HEK293 (cell line): ENCODE measurements around the gene PDLIM5.
A peak's percentile ranks its signal among the peaks of the same experiment; 100 is the strongest.

Source experiments
- CTCF ChIA-PET: fragments of 350-600 bp; formaldehyde crosslinking; extraction: SDS; loops from one replicate; lab custom pipeline; 2021; ENCODE audit warnings: antibody characterized with exemption; lab: Yijun Ruan, JAX
- POLR2A ChIA-PET: fragments of 300-600 bp; formaldehyde crosslinking; extraction: SDS; loops from one replicate; lab custom pipeline; 2020; ENCODE audit warnings: antibody characterized with exemption, inconsistent platforms; lab: Yijun Ruan, JAX
- H3K27ac ChIP-seq: fragments of 200-500 bp; sonication (Bioruptor generic); 2 replicates; pipeline ENCODE4 v1.5.1; 2014; ENCODE audit warnings: low read depth, low read length, control low read depth, inconsistent platforms; ENCODE audit errors: extremely low read depth
- H3K36me3 ChIP-seq, 2 experiments: fragments of 200-500 bp in 1 of 2; sonication (Bioruptor generic) in 1 of 2; 1 replicate in 1 of 2; 2 replicates in 1 of 2; pipeline ENCODE4 v1.5.1; 2014 to 2017; ENCODE audit warnings: inconsistent platforms in 2 of 2, low read length in 2 of 2; ENCODE audit not compliant: control insufficient read depth in 2 of 2, insufficient read depth in 1 of 2
- H3K4me1 ChIP-seq: fragments of 200-500 bp; sonication (Bioruptor generic); 2 replicates; pipeline ENCODE4 v1.5.1; 2014; ENCODE audit warnings: mild to moderate bottlenecking, low read length, inconsistent platforms; ENCODE audit not compliant: control insufficient read depth, insufficient read depth
- H3K4me3 ChIP-seq: 2 replicates; pipeline ENCODE4 v1.5.1; 2011; ENCODE audit warnings: low read depth, mild to moderate bottlenecking, control low read depth, low read length, moderate library complexity
- H3K9me3 ChIP-seq: fragments of 200-500 bp; sonication (Bioruptor generic); 2 replicates; pipeline ENCODE4 v1.5.1; 2014; ENCODE audit warnings: low read depth, low read length, inconsistent platforms; ENCODE audit not compliant: control insufficient read depth, insufficient read depth
- IKZF3 ChIP-seq: fragments of 450-650 bp; IDR thresholded peaks from 2 replicates; pipeline ENCODE4 v1.5.0; 2018; ENCODE audit warnings: missing biosample characterization, mild to moderate bottlenecking, missing genetic modification characterization, moderate library complexity
- KLF1 ChIP-seq: fragments of 450-650 bp; formaldehyde crosslinking; IDR thresholded peaks from 2 replicates; pipeline ENCODE4 v1.5.1; 2016; ENCODE audit warnings: missing biosample characterization, missing genetic modification characterization
- OSR2 ChIP-seq: fragments of 450-650 bp; formaldehyde crosslinking; IDR thresholded peaks from 2 replicates; pipeline ENCODE4 v1.5.1; 2016; ENCODE audit warnings: missing biosample characterization, missing genetic modification characterization
- PRDM6 ChIP-seq: fragments of 450-650 bp; formaldehyde crosslinking; IDR thresholded peaks from 2 replicates; pipeline ENCODE4 v1.5.1; 2017; ENCODE audit warnings: missing biosample characterization, missing genetic modification characterization
- SP3 ChIP-seq: fragments of 450-650 bp; formaldehyde crosslinking; IDR thresholded peaks from 2 replicates; pipeline ENCODE4 v1.5.1; 2016; ENCODE audit warnings: missing biosample characterization, missing genetic modification characterization
- TCF7L2 ChIP-seq: IDR thresholded peaks from 2 replicates; pipeline ENCODE4 v1.6.1; 2011; ENCODE audit warnings: low read depth, mild to moderate bottlenecking, inconsistent platforms, low read length, moderate library complexity, borderline replicate concordance
- ZBTB44 ChIP-seq: fragments of 450-650 bp; IDR thresholded peaks from 2 replicates; pipeline ENCODE4 v1.5.1; 2018; ENCODE audit warnings: missing biosample characterization, mild to moderate bottlenecking, missing genetic modification characterization
- ZFHX2 ChIP-seq: fragments of 450-650 bp; formaldehyde crosslinking; conservative IDR thresholded peaks from 2 replicates; pipeline ENCODE4 v1.5.1; 2016; ENCODE audit warnings: missing biosample characterization, missing genetic modification characterization
- ZFP37 ChIP-seq: fragments of 450-650 bp; formaldehyde crosslinking; IDR thresholded peaks from 2 replicates; pipeline ENCODE4 v1.5.1; 2016; ENCODE audit warnings: missing biosample characterization, missing genetic modification characterization
- ZNF121 ChIP-seq: fragments of 450-650 bp; formaldehyde crosslinking; IDR thresholded peaks from 2 replicates; pipeline ENCODE4 v1.5.1; 2016; ENCODE audit warnings: missing biosample characterization, missing genetic modification characterization
- ZNF132 ChIP-seq: fragments of 450-650 bp; formaldehyde crosslinking; IDR thresholded peaks from 2 replicates; pipeline ENCODE4 v1.5.1; 2017; ENCODE audit warnings: missing biosample characterization, missing genetic modification characterization, borderline replicate concordance
- ZNF138 ChIP-seq: fragments of 450-650 bp; formaldehyde crosslinking; IDR thresholded peaks from 2 replicates; pipeline ENCODE4 v1.5.1; 2016; ENCODE audit warnings: missing biosample characterization, missing genetic modification characterization, borderline replicate concordance
- ZNF18 ChIP-seq: fragments of 450-650 bp; formaldehyde crosslinking; IDR thresholded peaks from 2 replicates; pipeline ENCODE4 v1.5.1; 2016; ENCODE audit warnings: missing biosample characterization, missing genetic modification characterization
- ZNF202 ChIP-seq: fragments of 450-650 bp; formaldehyde crosslinking; IDR thresholded peaks from 2 replicates; pipeline ENCODE4 v1.5.1; 2016; ENCODE audit warnings: missing biosample characterization, missing genetic modification characterization, borderline replicate concordance
- ZNF302 ChIP-seq: fragments of 450-650 bp; formaldehyde crosslinking; IDR thresholded peaks from 2 replicates; pipeline ENCODE4 v1.5.1; 2016; ENCODE audit warnings: missing biosample characterization, missing genetic modification characterization, low read depth
- ZNF426 ChIP-seq: fragments of 450-650 bp; formaldehyde crosslinking; IDR thresholded peaks from 2 replicates; pipeline ENCODE4 v1.5.1; 2017; ENCODE audit warnings: missing biosample characterization, missing genetic modification characterization, mild to moderate bottlenecking, inconsistent platforms, moderate library complexity
- ZNF518A ChIP-seq: fragments of 450-650 bp; formaldehyde crosslinking; conservative IDR thresholded peaks from 2 replicates; pipeline ENCODE4 v1.5.1; 2016; ENCODE audit warnings: low read depth, missing biosample characterization, missing genetic modification characterization
- ZNF776 ChIP-seq: fragments of 450-650 bp; formaldehyde crosslinking; IDR thresholded peaks from 2 replicates; pipeline ENCODE4 v1.5.0; 2017; ENCODE audit warnings: missing biosample characterization, missing genetic modification characterization, borderline replicate concordance

PDLIM5 gene

GRCh38 chr4:94519019-94519418, 67.3 kb downstream of the PDLIM5 start (continued):
- TF ChIP-seq ZNF518A (tag by site-specific recombination), result no peak
- TF ChIP-seq ZNF121 (tag by site-specific recombination), result no peak
- no peak for TF ChIP-seq ZNF426 (tag by site-specific recombination)
- TF ChIP-seq, all 188 proteins: peak for 0

GRCh38 chr4:94519925-94520789, 68.4 kb downstream of the PDLIM5 start:
- Histone ChIP-seq H3K4me1 (peaks cover 4% of the 10 kb centered on the region; the same call in 1 of the 2 replicates), H3K4me3 (no peak overlapping the region), H3K9me3 (no peaks in the 10 kb centered on the region), H3K27ac (no peak overlapping the region), H3K36me3 (no peaks in the 10 kb centered on the region)
- peak; percentile 49; the same call in 1 of the 2 replicates for TF ChIP-seq PRDM6
- TF ChIP-seq KLF1 (tag by site-specific recombination), result no peak
- no peak for TF ChIP-seq ZBTB44 (tag by site-specific recombination)
- TF ChIP-seq ZNF302 (tag by site-specific recombination), result no peak
- no peak for TF ChIP-seq ZFP37
- no peak for TF ChIP-seq ZNF202 (tag by site-specific recombination)
- TF ChIP-seq OSR2, result peak; percentile 52
- no peak for TF ChIP-seq IKZF3 (tag by site-specific recombination)
- TF ChIP-seq ZNF132 (tag by site-specific recombination), result no peak
- TF ChIP-seq ZNF776 (tag by site-specific recombination), result no peak
- no peak for TF ChIP-seq ZNF138 (tag by site-specific recombination)
- peak; percentile 17; the same call in 1 of the 2 replicates for TF ChIP-seq TCF7L2
- TF ChIP-seq ZNF121 (tag by site-specific recombination), result no peak
- TF ChIP-seq SP3 (tag by site-specific recombination), result no peak
- peak; percentile 20; the same call in 1 of the 2 replicates for TF ChIP-seq ZFHX2
- TF ChIP-seq ZNF18 (tag by site-specific recombination), result no peak
- ChIA-PET CTCF (no interaction called here), POLR2A (no interaction called here)
